HG03469 (cell line): ENCODE measurements around the gene SIT1.

Experiments
- ATAC-seq: cut with Tn5 transposase; IDR thresholded peaks from one replicate; pipeline ENCODE4 v1.9.1; 2021; ENCODE audit warnings: mild to moderate bottlenecking, moderate library complexity, moderate number of reproducible peaks; ENCODE audit not compliant: unreplicated experiment

Gene SIT1

DNA sequence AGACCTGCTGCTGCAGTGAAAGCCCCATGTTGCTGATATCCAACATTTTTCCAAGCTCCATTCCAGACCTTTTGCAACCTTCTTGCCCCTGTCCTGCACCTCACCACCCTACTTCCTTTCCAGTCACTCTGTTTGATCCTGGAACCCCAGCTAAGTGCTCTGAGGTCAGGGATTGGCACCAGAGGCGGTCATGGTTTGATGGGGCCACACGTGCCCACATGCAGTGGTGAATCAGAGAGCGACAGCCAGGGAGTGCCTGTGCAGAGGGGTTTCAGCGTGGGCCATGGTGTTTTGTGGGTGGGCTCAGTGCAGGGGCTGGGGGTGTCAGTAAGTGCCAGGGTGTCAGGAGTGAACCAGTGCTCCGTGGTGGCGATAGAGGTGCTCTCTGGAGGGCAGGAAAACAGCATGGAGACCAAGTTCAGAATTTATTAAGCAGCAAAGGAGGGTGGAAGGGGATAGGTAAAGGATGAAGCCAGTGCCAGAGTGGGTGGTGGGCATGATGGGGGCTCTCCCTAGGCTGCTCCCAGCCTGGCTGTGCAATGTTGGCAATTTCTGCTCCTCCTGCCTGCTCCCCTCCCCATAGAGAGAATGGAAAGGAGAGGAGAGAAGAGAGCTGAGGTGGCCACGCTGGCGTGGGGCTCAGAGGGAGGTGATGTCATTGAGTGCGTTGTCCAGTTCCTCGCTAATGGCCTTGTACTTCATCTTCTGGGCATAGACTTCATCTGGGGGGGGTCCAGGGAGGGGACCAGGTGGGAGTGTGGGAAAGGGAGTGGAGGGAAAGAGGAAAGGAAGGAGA is 32.0 kb upstream of the SIT1 start:
- ATAC-seq, result no peak

DNA sequence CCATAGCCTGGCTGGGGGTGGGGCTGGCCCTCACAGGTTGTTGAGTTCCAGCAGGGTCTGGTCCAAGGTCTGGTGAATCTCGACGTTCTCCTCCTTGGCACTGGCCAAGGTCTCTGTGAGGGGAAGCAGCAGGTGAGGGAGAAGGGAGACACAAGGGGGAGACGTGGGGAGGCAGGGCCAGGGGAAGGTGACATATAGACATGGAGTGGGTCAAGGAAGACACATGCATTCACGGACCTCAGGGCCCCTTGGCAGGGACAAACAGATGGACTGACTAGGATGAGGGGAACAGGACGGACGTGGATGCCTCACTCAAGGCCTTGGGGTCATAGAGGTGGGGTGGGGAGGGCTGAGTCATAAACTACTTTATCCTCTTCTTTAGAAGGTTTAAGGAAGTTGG is 31.3 kb upstream of the SIT1 start:
- no peak for ATAC-seq

DNA sequence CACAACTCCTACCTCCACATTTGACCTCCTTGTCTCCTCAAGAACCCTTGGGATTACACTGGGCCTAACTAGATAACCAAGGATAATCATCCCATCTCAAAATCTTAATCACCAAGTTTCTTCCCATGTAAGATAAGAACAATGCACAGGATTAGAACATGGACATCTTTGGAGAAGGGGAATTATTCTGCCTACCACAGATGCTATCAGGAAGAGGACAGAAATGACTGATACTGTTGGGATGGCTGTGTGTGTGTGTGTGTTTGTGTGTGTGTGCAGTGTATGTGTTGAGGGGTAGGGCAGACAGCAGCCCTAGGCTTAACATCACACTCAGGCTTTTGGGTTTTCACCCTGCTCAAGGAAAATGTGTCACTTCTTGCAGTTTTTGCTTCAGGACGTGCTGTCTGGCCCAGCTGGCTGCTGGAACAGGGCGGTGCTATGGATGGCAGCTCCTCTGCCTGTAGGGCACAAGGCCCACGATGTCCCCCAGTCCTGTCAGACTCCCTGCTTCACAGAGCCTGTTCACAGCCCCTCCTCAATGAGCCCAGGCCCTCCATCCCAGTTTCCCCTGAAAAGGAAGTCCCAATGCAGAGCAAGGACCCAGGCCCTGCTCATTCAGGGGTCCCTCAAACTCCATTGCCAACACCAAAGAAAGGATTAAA is 30.7 kb upstream of the SIT1 start:
- ATAC-seq, result no peak

DNA sequence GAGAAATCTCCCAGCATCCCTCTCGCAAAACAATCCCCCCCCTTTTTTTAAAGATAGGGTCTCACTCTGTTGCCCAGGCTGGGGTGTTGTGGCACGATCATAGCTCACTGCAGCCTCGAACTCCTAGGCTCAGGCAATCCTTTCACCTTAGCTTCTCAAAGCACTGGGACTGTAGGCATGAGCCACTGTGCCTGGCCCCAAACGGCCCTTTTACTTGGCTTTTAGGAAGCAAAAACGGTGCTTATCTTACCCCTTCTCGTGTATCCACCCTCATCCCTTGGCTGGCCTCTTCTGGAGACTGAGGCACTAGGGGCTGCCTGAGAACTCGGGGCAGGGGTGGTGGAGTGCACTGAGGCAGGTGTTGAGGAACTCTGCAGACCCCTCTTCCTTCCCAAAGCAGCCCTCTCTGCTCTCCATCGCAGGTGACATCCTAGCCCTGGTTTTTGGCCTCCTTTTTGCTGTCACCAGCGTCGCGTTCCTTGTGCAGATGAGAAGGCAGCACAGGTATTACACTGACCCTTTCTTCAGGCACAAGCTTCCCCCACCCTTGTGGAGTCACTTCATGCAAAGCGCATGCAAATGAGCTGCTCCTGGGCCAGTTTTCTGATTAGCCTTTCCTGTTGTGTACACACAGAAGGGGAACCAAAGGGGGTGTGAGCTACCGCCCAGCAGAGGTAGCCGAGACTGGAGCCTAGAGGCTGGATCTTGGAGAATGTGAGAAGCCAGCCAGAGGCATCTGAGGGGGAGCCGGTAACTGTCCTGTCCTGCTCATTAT is 29.8 kb upstream of the SIT1 start:
- no peak for ATAC-seq

DNA sequence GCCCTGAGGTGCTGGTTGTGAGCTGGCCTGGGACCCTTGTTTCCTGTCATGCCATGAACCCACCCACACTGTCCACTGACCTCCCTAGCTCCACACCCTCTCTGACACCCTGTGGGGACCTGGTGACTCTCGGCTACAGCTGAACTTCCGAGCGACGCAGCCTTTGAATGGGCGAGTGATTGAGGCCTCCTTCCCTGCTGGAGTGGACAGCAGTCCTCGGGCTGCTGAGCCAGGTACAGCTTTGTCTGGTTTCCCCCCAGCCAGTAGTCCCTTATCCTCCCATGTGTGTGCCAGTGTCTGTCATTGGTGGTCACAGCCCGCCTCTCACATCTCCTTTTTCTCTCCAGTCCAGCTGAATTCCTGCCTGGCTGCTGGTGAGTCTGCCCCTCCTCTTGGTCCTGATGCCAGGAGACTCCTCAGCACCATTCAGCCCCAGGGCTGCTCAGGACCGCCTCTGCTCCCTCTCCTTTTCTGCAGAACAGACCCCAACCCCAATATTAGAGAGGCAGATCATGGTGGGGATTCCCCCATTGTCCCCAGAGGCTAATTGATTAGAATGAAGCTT is 29.1 kb upstream of the SIT1 start:
- no peak for ATAC-seq

DNA sequence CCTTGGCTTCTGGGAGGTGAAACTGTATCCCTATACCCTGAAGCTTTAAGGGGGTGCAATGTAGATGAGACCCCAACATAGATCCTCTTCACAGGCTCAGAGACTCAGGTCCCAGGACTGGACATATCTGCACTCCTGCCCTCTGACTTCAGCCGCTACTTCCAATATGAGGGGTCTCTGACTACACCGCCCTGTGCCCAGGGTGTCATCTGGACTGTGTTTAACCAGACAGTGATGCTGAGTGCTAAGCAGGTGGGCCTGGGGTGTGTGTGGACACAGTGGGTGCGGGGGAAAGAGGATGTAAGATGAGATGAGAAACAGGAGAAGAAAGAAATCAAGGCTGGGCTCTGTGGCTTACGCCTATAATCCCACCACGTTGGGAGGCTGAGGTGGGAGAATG is 28.4 kb upstream of the SIT1 start:
- no peak for ATAC-seq

DNA sequence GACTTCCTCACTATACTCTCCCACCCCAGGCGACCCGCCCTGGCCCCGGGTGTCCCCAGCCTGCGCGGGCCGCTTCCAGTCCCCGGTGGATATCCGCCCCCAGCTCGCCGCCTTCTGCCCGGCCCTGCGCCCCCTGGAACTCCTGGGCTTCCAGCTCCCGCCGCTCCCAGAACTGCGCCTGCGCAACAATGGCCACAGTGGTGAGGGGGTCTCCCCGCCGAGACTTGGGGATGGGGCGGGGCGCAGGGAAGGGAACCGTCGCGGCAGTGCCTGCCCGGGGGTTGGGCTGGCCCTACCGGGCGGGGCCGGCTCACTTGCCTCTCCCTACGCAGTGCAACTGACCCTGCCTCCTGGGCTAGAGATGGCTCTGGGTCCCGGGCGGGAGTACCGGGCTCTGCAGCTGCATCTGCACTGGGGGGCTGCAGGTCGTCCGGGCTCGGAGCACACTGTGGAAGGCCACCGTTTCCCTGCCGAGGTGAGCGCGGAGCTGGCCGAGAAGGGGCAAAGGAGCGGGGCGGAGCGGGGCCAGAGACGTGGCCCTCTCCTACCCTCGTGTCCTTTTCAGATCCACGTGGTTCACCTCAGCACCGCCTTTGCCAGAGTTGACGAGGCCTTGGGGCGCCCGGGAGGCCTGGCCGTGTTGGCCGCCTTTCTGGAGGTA is 25.1 kb upstream of the SIT1 start:
- ATAC-seq, result no peak

DNA sequence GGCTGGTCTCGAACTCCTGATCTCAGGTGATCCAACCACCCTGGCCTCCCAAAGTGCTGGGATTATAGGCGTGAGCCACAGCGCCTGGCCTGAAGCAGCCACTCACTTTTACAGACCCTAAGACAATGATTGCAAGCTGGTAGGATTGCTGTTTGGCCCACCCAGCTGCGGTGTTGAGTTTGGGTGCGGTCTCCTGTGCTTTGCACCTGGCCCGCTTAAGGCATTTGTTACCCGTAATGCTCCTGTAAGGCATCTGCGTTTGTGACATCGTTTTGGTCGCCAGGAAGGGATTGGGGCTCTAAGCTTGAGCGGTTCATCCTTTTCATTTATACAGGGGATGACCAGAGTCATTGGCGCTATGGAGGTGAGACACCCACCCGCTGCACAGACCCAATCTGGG is 24.5 kb upstream of the SIT1 start:
- ATAC-seq, result no peak

DNA sequence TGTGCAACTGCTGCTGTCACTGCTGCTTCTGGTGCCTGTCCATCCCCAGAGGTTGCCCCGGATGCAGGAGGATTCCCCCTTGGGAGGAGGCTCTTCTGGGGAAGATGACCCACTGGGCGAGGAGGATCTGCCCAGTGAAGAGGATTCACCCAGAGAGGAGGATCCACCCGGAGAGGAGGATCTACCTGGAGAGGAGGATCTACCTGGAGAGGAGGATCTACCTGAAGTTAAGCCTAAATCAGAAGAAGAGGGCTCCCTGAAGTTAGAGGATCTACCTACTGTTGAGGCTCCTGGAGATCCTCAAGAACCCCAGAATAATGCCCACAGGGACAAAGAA is 23.3 kb upstream of the SIT1 start:
- ATAC-seq, result no peak

DNA sequence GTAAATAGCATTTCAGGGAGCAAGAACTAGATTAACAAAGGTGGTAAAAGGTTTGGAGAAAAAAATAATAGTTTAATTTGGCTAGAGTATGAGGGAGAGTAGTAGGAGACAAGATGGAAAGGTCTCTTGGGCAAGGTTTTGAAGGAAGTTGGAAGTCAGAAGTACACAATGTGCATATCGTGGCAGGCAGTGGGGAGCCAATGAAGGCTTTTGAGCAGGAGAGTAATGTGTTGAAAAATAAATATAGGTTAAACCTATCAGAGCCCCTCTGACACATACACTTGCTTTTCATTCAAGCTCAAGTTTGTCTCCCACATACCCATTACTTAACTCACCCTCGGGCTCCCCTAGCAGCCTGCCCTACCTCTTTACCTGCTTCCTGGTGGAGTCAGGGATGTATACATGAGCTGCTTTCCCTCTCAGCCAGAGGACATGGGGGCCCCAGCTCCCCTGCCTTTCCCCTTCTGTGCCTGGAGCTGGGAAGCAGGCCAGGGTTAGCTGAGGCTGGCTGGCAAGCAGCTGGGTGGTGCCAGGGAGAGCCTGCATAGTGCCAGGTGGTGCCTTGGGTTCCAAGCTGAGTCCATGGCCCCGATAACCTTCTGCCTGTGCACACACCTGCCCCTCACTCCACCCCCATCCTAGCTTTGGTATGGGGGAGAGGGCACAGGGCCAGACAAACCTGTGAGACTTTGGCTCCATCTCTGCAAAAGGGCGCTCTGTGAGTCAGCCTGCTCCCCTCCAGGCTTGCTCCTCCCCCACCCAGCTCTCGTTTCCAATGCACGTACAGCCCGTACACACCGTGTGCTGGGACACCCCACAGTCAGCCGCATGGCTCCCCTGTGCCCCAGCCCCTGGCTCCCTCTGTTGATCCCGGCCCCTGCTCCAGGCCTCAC is 22.6 kb upstream of the SIT1 start, which contains the start of gene CA9:
Gene CA9, plus strand, starts transcription at position 797 of the 893 bp plus-strand sequence. Its CDS starts 32 bp downstream, at position 829.
- ATAC-seq, result no peak

DNA sequence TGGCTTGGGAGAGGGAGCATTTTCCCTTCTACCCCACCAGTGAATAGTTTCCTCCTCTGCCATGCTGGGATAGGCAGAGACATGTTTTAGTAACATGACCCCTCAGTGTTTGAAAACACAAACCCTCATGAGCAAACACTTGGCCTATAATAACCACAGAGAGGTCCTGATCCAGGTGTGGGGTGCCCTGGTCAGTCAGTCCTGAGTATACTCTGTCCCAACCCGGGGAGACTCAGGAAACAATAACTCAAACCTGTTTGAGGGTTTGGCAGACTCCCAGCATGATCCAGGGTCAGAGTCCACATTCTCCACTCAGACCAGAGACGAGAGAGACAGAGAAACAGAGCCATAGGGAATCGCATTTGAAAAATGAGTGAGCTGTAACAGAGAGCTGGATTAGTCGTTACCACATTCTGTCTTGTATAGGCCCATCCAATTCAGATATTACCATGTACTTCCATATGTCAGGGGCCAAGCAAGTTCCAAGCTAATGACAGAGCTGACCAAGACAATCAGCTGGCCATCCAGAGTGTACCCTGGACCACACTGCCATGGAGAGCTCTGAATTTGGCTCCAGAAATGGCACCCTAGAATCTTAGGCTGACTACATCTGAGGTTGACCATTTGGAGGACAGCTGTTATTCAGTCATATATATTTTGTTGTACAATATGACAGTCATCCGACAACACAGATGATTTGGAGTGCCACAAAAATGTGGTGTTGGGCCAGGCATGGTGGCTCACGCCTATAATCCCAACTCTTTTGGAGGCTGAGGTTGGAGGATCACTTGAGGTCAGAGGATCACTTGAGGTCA is 18.8 kb upstream of the SIT1 start:
- ATAC-seq, result no peak

DNA sequence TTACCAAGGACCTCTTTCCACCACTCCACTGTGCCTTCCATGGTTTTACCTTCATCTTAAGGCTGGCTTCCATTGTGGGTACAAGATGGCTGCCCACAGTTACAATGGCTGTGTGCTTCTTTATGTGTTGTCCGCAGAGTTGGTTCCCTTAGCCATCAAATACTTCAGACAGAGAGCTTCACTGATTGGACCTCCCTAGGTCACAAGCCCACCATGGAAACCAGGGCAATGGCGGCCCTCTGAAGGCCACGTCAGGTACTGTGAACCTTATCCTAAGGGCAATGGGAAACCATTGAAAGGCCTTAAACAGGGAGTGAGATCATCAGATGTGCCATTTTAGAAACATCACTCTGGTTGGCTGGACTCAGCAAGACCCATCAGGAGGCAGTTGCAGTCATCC is 17.2 kb upstream of the SIT1 start:
- no peak for ATAC-seq

DNA sequence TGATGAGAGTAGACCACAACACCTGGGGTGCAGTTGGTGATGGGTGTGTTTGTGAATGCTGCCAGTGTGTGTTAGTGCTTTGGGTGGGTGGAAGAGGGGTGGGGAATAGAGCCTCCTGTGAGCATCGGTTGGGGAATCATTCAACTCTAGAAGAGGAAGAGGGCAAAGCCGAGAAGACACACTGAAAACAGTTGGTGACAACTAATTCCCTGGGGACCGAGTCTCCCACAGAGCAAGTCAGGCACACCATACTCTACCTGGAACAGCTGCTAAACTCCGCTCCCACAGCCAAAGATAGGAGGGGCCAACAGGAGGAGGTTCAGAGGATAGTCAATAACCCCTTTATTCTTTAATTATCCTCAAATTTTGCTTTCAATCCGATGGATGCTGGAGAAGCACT is 15.8 kb upstream of the SIT1 start:
- no peak for ATAC-seq

DNA sequence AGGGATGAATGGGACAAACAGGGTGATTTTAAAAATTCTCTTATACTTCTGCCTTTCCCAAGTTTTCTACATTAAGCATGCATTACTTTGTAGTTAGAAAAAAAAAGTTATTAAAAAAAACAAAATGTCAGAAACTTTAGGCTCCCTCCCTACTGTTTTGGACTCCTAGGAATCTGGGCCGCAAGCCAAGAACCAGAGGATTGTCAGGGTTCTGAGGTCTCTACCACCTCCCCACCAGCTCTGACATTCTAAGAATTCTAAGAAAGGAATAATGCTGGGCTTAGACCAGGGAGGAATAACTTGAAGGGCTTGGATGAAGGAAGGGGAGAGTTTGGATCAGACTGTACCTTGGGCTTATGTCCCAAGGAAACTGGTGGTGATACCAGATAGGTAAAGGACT is 15.3 kb upstream of the SIT1 start:
- no peak for ATAC-seq

DNA sequence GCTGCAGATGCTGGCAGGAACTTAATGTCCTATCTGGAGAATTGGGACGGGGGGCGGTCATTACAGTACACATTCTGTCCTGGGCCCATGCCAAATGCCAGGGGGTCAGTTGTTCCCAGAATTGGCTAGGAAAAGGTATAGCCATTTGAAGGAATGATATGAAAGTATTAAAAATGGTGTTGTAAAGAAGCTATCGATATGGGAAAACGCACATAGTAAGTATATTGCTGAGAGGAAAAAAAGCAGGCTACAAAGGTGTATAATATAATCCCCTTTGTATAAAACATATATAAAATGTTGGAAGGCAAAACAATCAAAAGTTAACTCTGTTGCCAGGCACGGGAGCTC is 14.7 kb upstream of the SIT1 start:
- no peak for ATAC-seq

DNA sequence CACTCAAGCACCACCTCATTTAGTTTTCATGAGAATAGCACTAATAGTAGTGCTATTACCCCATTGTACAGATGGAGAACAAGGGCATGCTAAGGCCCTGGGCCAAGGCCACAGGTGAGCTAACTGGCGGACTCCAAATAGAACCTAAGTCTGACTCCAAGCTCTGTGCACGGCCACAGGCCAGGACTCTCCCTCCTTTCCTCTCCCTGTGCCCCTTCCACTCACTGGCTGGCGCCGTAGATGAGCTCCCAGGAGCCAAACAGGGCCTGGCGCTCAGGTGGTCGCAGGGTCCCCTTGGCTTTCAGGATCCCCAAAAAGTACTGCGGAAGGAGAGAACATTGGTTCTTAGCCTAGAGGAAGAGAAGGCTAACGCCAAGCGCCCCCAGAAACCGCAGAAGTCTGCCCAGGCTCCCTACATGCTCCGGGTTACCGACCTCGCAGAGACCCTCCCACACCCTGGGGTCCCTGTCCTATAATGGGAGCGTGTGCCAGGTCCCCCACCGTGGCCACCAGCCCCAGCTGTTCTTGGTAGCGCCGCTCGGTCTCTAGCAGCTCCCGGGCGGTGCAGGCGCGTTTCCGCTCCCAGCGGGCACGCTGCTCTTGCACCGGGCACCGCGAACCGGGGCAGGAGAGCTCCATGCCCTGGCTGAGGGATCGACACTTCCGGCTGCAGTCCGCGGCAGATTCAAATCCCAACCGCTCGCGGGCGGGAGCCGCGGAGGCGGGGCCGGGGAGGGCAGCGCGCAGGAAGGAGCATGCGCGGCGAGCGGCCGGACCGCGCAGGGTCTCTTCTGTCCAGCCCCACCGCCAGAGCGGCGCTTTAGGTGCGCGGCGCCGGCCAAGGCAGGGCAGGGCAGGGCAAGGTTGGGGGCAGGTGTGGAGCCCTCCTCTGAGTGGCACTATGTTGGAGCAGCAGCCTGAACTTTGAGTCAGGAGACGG is 14.1 kb upstream of the SIT1 start, which contains the start of gene ARHGEF39:
Gene ARHGEF39, minus strand, starts transcription at position 665 of the 940 bp plus-strand sequence. Its CDS starts 26 bp downstream, at position 639.
- ATAC-seq, result peak; percentile 34

DNA sequence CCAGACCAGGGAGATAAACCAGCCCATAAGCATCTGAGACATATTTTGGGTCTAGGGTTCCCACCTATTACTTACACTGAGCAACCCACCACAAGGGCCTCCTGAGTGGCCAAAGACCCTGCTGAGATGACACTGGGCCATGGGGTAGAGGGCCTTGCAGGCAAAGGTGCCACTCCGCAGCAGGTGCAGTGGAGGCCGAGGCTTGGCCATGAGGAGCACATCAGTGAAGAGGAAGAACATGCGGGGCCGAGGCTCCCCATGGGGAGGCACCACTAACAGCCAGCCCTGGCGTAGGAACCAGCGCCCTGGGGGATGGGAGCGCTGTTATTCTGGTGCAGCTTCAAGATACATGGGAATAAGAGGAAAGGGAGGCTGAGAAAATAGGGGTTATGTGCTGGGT is 11.7 kb upstream of the SIT1 start:
- ATAC-seq, result no peak

DNA sequence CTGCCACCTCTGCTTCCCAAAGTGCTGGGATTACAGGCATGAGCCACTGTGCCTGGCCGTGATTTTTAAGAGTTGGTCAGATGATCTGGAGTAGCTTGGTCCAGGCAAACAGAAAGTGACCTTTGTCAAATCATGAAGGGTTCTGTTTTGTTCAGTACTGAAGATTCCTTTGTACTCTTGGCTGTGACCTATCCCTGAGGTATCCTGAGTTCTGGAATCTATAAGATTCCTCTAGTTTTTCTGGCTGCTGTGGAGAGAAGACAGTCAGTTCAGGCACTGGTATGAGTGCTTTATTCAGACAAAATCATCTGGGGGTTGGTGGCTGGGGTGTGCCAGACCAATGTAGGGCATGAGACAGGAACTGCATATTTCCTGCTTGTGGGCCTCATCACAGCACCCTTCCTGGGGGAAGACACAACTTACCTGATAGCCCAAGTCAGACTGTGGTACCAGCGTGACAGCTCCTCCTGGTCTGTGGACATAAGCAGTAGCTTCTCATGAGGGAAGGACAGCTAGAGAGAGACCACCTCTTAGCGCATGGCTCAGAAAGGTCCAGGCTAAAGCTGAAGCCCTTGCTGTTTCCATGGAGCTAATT is 11.1 kb upstream of the SIT1 start:
- ATAC-seq, result no peak
